Hematopoietic multipotent progenitor cell (in vitro differentiated cells): ENCODE results near the gene KMT5C. TPM values are rescaled to one million over a fixed set of nuclear protein-coding genes. Genes with fewer than 3 reads are reported as not detected.
"Not testable (repeated sequence)": the region's sequence is repeated elsewhere in the genome, so short reads cannot be mapped to it uniquely, and the experiment has no call there.

ENCODE experiments used
- DNase-seq, 3 donors: peaks; one replicate each; pipeline ENCODE4 v3.0.0-alpha.2; 2011 to 2015; ENCODE audit warnings: low read depth in 2 of 3, low spot score in 2 of 3
- total RNA-seq: library from RNA; depleted of rRNA; stranded (reverse); fragments of >200 nt; gene quantifications from one replicate; pipeline ENCODE4 v1.2.3, GENCODE V29; 2012

Gene KMT5C
- total RNA-seq, 1 donor, result 22.4 TPM

- DNase-seq, result no peak
Observed at GRCh38 chr19:55315956-55316525, 23.6 kb upstream of the KMT5C start.

- DNase-seq, result no peak
Observed at GRCh38 chr19:55316646-55317045, 23.0 kb upstream of the KMT5C start.

- DNase-seq, result peak in 1 of 3 donors; percentile 22
Observed at GRCh38 chr19:55319785-55320184, 19.9 kb upstream of the KMT5C start.

GRCh38 chr19:55320844-55321419 is 18.7 kb upstream of the KMT5C start:
- DNase-seq, result no peak

- DNase-seq, result peak in 1 of 3 donors; percentile 14
Observed at GRCh38 chr19:55321466-55322137, 18.1 kb upstream of the KMT5C start.

- no peak for DNase-seq
Observed at GRCh38 chr19:55322204-55322885, 17.3 kb upstream of the KMT5C start.

GRCh38 chr19:55324662-55325061 is 15.0 kb upstream of the KMT5C start:
- no peak for DNase-seq

GRCh38 chr19:55325172-55325571 is 14.5 kb upstream of the KMT5C start, which contains the start of gene TMEM150B:
Gene TMEM150B, minus strand, starts transcription at chr19:55325341. Its CDS starts 4,305 bp downstream, at chr19:55321036.
- peak in 2 of 3 donors; percentile 56 to 76 for DNase-seq

- peak in 1 of 3 donors; percentile 38 for DNase-seq
Observed at GRCh38 chr19:55328774-55329318, 10.8 kb upstream of the KMT5C start.

- DNase-seq, result not testable (repeated sequence)
Observed at GRCh38 chr19:55329791-55330190, 9.9 kb upstream of the KMT5C start.

- no peak for DNase-seq
Observed at GRCh38 chr19:55333870-55334269, 5.8 kb upstream of the KMT5C start.

- no peak for DNase-seq
Observed at GRCh38 chr19:55336101-55336500, 3.6 kb upstream of the KMT5C start.

GRCh38 chr19:55339889-55340783 is 460 bp downstream of the KMT5C start:
- no peak for DNase-seq

- DNase-seq, result peak in 1 of 3 donors; percentile 38
Observed at GRCh38 chr19:55340784-55341147, 1.1 kb downstream of the KMT5C start.

GRCh38 chr19:55341171-55341588 is 1.5 kb downstream of the KMT5C start:
- DNase-seq, result peak in 1 of 3 donors; percentile 48

- DNase-seq, result no peak
Observed at GRCh38 chr19:55341595-55342531, 2.2 kb downstream of the KMT5C start.

- no peak for DNase-seq
Observed at GRCh38 chr19:55344444-55344843, 4.8 kb downstream of the KMT5C start.

GRCh38 chr19:55345101-55345817 is 5.6 kb downstream of the KMT5C start:
- DNase-seq, result no peak
